GM13976 (cell line): ENCODE data around the gene SCN9A.
"Not testable (repeated sequence)": the region's sequence is repeated elsewhere in the genome, so short reads cannot be mapped to it uniquely, and the experiment has no call there.

Experiments used
- DNase-seq: peaks from one replicate; pipeline ENCODE4 v3.0.0; 2012; ENCODE audit warnings: low spot score
- CTCF ChIP-seq: IDR thresholded peaks from 2 replicates; pipeline ENCODE4 v1.5.1; 2012; ENCODE audit warnings: borderline replicate concordance, mild to moderate bottlenecking; ENCODE audit not compliant: insufficient read depth; ENCODE audit errors: extremely low read depth, missing control alignments, control extremely low read depth
- in situ Hi-C: fragments of 300-500 bp; cut with MboI; formaldehyde crosslinking; loops from one replicate; pipeline ENCODE4 v1.12.0; 2022; ENCODE audit warnings: low sequenced_read_pairs, mixed read lengths, inconsistent platforms; ENCODE audit not compliant: unreplicated experiment

SCN9A gene

GRCh38 chr2:166329465-166329864, 46.3 kb downstream of the SCN9A start:
- no peak for TF ChIP-seq CTCF
- in situ Hi-C loops = no loop called here
- DNase-seq = no peak

- in situ Hi-C loops = no loop called here
- DNase-seq = no peak
- TF ChIP-seq CTCF = no peak
Observed at GRCh38 chr2:166328147-166328546, 47.6 kb downstream of the SCN9A start.

- DNase-seq = no peak
- no peak for TF ChIP-seq CTCF
- in situ Hi-C loops = no loop called here
Observed at GRCh38 chr2:166321076-166321475, 54.7 kb downstream of the SCN9A start.

GRCh38 chr2:166314022-166314759, 61.6 kb downstream of the SCN9A start:
- in situ Hi-C loops = no loop called here
- no peak for TF ChIP-seq CTCF
- no peak for DNase-seq

GRCh38 chr2:166312863-166313262, 62.9 kb downstream of the SCN9A start:
- in situ Hi-C loops, DNase-seq: not testable (repeated sequence)

GRCh38 chr2:166307326-166307725, 68.4 kb downstream of the SCN9A start:
- TF ChIP-seq CTCF = no peak
- in situ Hi-C loops = no loop called here
- no peak for DNase-seq

- in situ Hi-C loops = no loop called here
- DNase-seq = no peak
- no peak for TF ChIP-seq CTCF
Observed at GRCh38 chr2:166304656-166305055, 71.1 kb downstream of the SCN9A start.
